Mucosa of stomach (tissue), 1 donor: Measurements from ENCODE around the gene SPRY4.

Experiments used
- H3K27me3 ChIP-seq: one replicate; pipeline ENCODE4 v1.7.0; 2013; ENCODE audit warnings: mild to moderate bottlenecking, low read length; ENCODE audit not compliant: control insufficient read depth, insufficient read depth
- H3K36me3 ChIP-seq: one replicate; pipeline ENCODE4 v1.7.0; 2013; ENCODE audit warnings: low read length; ENCODE audit not compliant: control insufficient read depth, insufficient read depth
- H3K4me1 ChIP-seq: one replicate; pipeline ENCODE4 v1.7.0; 2013; ENCODE audit warnings: mild to moderate bottlenecking, low read length; ENCODE audit not compliant: control insufficient read depth, insufficient read depth
- H3K4me3 ChIP-seq: one replicate; pipeline ENCODE4 v1.7.0; 2013; ENCODE audit warnings: low read length
- H3K9ac ChIP-seq: one replicate; pipeline ENCODE4 v1.7.0; 2013; ENCODE audit warnings: mild to moderate bottlenecking, low read length, moderate library complexity
- H3K9me3 ChIP-seq: one replicate; pipeline ENCODE4 v1.7.0; 2013; ENCODE audit warnings: mild to moderate bottlenecking, low read length, moderate library complexity; ENCODE audit not compliant: control insufficient read depth
- donor health status: Pancreatic carcinoma.

Gene SPRY4

DNA sequence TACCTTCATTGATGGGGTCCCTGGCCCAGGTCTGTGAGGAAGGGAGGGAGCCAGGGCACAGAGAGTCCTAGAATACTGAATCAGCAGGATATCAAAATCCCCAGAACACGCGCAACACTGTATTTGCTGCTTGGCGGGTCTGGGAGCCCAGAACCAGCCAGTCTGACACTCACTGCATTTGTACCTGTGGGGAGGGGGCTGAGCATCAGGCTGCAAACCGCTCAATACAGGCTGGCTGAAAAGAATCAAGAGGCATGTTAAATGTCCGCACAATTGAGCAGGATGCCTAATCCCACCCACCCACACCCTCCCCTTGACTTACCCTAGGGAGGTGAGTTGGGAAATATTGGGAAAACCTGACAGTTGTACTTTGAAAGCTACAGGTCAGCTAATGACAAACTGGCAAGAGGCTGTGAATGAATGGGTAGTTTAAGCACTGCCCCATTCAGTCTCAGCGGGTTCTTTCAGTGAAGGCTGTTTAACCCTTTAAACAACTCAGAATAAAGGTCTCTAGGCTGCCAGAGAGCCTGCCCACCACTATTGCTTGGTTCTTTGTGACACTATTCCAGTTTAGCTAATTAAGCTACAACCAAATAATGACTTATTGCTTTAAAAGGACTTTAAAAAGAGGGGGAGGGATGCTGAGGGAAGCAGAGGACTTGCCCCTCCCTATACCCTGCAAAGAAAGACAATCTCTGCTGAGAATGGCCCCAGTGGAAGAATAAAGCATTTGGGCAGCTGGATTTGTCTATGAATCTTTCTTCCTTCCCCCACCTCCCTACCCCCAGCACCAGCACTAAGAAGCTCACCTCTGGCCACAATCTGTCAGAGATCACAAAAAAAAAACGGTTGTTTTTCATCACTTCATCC lies 5.0 kb downstream of the SPRY4 start:
- Histone ChIP-seq H3K4me1 (peaks cover 56% of the 10 kb centered on the region), H3K9me3 (no peaks in the 10 kb centered on the region), H3K36me3 (no peaks in the 10 kb centered on the region), H3K27me3 (no peaks in the 10 kb centered on the region), H3K9ac (peak overlapping the region; percentile 23), H3K4me3 (no peak overlapping the region)

DNA sequence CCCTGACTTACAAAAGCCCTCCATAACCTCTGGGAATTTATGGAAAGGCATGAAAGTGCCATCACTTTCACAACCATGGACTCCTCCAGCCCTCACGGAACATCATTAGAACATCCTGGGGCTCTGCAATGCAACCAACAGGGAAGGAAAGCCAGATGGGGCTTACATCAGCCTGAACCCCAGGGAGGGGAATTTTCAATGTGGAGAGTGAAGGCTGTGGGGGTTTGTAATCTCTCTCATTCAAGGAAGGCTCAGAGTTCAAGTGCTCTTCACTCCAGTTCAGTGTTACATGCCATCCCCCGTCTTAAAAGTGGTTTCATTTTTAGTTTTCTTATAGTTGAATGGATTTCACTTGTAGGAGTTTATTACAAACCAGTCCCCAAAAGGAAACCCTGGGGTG lies 5.7 kb downstream of the SPRY4 start:
- H3K4me1 ChIP-seq = peaks cover 63% of the 10 kb centered on the region
- H3K27me3 ChIP-seq = no peaks in the 10 kb centered on the region
- H3K36me3 ChIP-seq = no peaks in the 10 kb centered on the region
- H3K9me3 ChIP-seq = no peaks in the 10 kb centered on the region
- H3K4me3 ChIP-seq = no peak overlapping the region
- no peak overlapping the region for H3K9ac ChIP-seq

DNA sequence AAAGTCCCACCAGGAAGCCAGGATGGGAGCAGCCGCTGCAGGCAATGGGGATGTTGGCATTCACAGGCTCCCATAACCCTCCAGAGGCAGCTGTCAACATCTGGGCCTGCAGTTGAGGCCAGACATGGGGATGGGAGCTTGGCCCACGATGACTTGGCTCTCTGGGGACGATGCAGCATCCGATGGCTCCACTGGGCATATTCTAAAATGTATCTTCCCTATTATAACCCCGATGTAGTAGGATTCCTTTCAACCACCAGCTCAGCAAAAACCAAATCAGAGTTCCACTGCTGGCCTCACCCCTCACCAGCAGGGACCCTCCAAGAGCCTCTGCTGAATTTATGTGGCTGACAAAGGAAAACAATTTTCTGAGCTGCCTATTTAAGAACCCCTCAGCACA lies 7.1 kb downstream of the SPRY4 start:
- Histone ChIP-seq H3K9ac (no peak overlapping the region), H3K4me1 (peaks cover 53% of the 10 kb centered on the region), H3K4me3 (no peak overlapping the region), H3K9me3 (no peaks in the 10 kb centered on the region), H3K27me3 (no peaks in the 10 kb centered on the region), H3K36me3 (no peaks in the 10 kb centered on the region)

DNA sequence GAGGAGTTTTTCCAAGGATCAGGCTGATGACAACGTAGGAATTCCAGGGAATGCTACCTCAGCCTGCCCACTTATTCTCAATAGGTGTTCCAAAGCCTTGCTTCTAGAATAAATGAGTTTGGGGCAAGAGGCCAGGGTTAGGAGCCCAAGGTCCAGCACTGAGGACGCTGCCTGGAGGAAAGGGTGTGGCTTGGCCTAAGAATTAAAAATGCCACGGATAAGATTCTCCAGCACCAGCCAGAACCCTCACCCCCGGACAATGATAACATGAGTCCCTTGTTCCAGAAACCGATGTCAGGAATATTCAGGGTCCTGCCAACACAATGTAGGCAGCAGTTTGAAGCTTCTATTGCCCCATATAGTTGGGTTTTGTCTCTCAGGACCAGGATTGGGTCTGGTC lies 7.6 kb downstream of the SPRY4 start:
- Histone ChIP-seq H3K4me3 (no peak overlapping the region), H3K4me1 (peaks cover 49% of the 10 kb centered on the region)

DNA sequence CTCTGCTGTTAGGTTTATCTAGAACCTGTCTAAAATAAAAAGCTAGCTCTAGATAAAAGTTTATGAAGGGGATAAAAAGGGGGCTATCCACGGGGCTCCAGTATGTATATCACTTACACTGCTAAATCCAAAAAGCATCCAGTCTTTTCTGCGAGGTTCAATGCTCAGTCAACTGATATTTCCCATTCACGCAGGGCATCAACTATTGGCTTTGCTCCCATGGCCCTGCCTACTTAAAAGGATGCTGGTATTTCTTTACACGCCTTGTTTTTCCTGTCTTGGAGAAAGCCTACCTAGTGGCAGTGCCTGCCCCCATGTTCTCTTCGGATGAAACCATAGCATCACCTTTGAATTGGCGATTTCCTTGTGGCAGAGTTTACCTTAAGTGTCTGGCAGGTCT lies 8.1 kb downstream of the SPRY4 start:
- Histone ChIP-seq H3K27me3 (no peaks in the 10 kb centered on the region), H3K9me3 (no peaks in the 10 kb centered on the region), H3K4me1 (peaks cover 47% of the 10 kb centered on the region), H3K4me3 (no peak overlapping the region), H3K9ac (no peak overlapping the region), H3K36me3 (no peaks in the 10 kb centered on the region)

More for the DNA sequence above, 7.6 kb downstream of the SPRY4 start:
- Histone ChIP-seq H3K9me3 (no peaks in the 10 kb centered on the region), H3K9ac (no peak overlapping the region), H3K36me3 (no peaks in the 10 kb centered on the region), H3K27me3 (no peaks in the 10 kb centered on the region)

DNA sequence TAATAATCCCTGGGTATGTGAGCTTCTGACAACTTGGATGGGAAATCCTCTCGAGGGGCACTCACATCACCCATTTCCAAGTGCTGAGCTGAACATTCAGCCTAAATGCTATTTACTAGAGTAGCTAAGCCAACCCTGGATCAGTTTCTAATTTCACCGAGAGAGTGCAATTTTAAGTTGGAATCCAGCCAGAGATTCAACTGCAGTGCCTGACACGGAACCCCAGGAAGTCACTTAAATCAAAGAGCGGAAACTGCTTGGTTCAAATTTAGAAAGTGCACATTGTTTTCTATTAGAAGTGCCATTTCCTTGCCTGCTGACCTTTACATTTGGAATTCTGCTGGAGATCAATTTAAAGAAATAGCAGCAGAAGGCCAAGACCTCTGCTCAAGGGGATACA lies 8.8 kb downstream of the SPRY4 start:
- Histone ChIP-seq H3K36me3 (no peaks in the 10 kb centered on the region), H3K9me3 (no peaks in the 10 kb centered on the region), H3K27me3 (no peaks in the 10 kb centered on the region), H3K9ac (no peak overlapping the region), H3K4me3 (no peak overlapping the region), H3K4me1 (peaks cover 41% of the 10 kb centered on the region)

DNA sequence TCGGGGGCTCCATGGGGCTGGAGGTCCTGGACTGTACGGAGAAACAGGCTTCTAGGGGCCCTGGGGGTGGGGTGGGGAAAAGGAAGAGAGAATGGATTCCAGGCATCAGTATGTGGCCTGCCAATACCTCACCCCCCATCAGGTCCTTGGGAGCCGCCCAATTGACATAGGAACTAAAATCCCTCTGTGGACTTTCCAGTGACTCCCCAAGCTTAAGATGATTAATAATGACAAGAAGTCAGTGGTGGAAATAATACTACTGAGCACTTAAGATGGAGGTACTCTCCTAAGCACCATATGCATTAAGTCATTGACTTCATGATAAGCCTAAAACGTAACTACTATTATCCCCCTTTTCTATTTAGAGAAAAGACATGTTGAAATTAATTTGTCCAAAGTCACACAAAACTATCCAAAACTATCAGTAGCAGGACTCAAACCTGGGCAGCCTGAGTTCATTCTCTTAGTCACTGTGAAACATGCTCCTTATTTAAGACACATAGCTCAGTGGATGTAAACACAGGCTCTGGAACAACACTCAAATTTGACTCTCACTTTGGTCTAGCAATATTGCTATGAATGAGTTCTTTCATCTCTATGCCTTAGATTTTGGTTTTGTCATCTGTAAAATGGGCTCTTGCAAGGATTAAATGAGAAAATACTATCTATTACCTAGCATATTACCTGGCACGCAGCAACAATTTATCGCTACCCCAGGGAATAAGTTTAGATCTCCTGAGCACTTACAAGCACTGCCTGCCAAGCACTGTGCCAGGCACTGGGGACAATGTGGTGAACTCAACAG lies 9.5 kb downstream of the SPRY4 start:
- H3K4me3 ChIP-seq = no peak overlapping the region
- no peaks in the 10 kb centered on the region for H3K9me3 ChIP-seq
- no peaks in the 10 kb centered on the region for H3K27me3 ChIP-seq
- no peak overlapping the region for H3K9ac ChIP-seq
- peaks cover 33% of the 10 kb centered on the region for H3K4me1 ChIP-seq
- no peaks in the 10 kb centered on the region for H3K36me3 ChIP-seq

DNA sequence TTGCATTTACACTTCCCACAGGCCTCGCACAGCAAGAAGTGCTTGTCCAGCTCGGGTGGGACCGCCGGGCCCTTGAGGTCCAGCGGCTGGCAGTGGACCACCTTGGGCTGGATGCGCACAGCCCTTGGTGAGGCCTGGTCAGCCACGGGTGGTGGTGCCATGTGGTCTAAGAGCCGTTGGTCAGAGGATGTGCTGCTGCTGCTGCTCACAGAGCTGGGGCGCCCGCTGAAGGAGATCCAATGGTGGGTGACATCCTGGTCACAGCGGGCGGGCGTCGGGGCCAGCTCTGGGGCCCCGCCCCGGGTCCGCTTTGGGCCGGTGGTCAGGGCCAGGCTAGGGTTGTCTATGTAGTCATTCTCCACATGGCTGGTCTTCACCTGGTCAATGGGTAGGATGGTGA lies 10.2 kb downstream of the SPRY4 start:
- Histone ChIP-seq H3K9me3 (no peaks in the 10 kb centered on the region), H3K27me3 (no peaks in the 10 kb centered on the region), H3K4me3 (no peak overlapping the region), H3K4me1 (peaks cover 30% of the 10 kb centered on the region), H3K36me3 (no peaks in the 10 kb centered on the region), H3K9ac (no peak overlapping the region)

DNA sequence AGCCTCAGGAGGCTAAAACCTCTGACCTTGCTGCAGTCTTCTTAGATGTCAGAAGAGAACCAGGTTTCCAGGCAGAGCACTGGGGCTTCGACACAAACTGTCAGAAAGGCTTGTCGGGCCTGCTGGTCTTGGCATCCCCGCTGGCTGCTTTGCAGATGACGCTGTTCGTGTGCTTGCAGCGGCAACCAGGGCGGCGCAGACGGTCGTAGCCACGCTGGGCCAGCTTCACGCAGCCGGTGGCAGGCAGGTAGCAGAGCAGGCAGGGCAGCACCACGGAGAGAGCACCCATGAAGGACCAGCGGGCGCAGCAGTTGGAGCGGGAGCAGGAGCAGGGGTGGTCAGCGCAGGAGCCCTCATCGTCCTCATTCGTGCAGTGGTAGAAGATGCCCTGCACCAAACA lies 10.7 kb downstream of the SPRY4 start:
- no peaks in the 10 kb centered on the region for H3K27me3 ChIP-seq
- H3K9ac ChIP-seq = no peak overlapping the region
- H3K4me1 ChIP-seq = peaks cover 25% of the 10 kb centered on the region
- H3K36me3 ChIP-seq = no peaks in the 10 kb centered on the region
- no peak overlapping the region for H3K4me3 ChIP-seq
- H3K9me3 ChIP-seq = no peaks in the 10 kb centered on the region

DNA sequence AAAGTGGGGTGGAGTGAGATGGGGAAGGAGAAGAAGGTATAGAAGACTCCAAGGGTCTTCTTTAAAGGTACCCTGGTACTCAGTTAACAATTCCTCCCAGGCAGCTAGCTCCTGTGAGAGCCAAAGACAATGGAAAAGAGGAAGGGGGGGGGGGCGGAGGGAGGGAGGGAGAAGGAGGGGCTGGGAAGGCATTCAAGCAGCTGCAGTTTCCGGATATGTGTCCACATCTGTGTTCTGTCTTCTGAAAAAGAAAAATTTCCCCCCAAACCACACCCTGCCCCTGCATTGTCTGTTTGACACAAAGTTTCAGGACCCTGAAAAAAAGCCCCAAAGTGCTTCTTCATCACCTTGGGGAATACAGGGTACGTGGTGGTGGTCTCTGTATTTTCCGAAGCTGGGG lies 11.1 kb downstream of the SPRY4 start:
- no peak overlapping the region for H3K4me3 ChIP-seq
- H3K9ac ChIP-seq = no peak overlapping the region
- peaks cover 23% of the 10 kb centered on the region for H3K4me1 ChIP-seq
- no peaks in the 10 kb centered on the region for H3K36me3 ChIP-seq
- H3K9me3 ChIP-seq = no peaks in the 10 kb centered on the region
- H3K27me3 ChIP-seq = no peaks in the 10 kb centered on the region

DNA sequence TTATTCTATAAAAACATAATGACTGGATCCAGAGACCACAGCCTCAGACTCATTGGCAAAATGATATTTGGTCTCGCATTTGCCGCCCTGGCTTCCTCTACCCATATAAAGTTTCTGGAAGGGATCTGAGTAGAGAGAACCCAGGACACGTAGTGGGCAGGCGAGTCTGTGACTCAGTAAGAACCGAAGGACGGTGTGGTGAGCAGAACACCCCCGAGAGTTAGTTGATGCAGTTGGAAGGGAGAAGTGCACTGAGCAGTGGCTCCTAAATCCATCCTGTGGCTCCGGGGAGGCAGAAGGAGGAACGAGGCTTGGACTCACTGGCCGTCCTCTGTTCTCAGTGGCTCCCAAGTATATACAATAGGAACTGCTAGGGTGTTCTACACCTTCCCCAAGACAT lies 11.5 kb downstream of the SPRY4 start:
- H3K9me3 ChIP-seq = no peaks in the 10 kb centered on the region
- H3K27me3 ChIP-seq = no peaks in the 10 kb centered on the region
- H3K4me3 ChIP-seq = no peak overlapping the region
- H3K9ac ChIP-seq = no peak overlapping the region
- peaks cover 23% of the 10 kb centered on the region for H3K4me1 ChIP-seq
- H3K36me3 ChIP-seq = no peaks in the 10 kb centered on the region

DNA sequence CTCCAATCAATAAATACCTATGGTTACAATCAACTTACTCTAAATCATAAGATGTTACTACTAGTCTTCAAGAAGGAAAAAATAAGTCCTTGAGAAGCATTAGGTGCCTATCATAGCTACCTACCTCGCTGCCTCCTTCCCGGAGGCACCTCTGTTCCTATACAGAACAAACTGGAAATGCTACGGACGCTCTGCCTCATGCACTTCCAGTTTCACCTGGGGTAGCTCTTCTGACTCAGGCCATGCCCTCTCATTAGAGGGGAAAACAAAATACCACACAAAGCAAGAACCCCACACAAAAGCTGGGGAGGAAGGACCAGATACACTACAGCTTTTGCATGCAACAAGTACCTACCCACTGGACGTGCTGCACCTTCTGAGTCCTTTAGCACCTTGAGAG lies 12.4 kb downstream of the SPRY4 start:
- Histone ChIP-seq H3K36me3 (no peaks in the 10 kb centered on the region), H3K4me3 (no peak overlapping the region), H3K9me3 (no peaks in the 10 kb centered on the region), H3K4me1 (peaks cover 19% of the 10 kb centered on the region), H3K27me3 (no peaks in the 10 kb centered on the region), H3K9ac (no peak overlapping the region)
